Activated naive CD4-positive, alpha-beta T cell treated with anti-CD3 and anti-CD28 coated beads, Interleukin-2, amount 10 ng/mL, durations not matched to agents 7 days and 5 days (primary cell): ENCODE data around the gene VEZF1.

Experiments used
- CTCF ChIA-PET: fragments of 350-600 bp; sonication (Branson Sonifier 250); formaldehyde crosslinking; loops from one replicate; lab custom pipeline; 2021; ENCODE audit warnings: antibody characterized with exemption; lab: Charles Lee
- DNase-seq: peaks from one replicate; pipeline ENCODE4 v3.0.0-alpha.2; 2020
- H3K27ac Mint-ChIP-seq: one replicate; pipeline ENCODE4 v1.8.0; 2021; ENCODE audit warnings: mild to moderate bottlenecking, moderate library complexity, mixed read lengths
- H3K27me3 Mint-ChIP-seq: one replicate; pipeline ENCODE4 v1.8.0; 2021; ENCODE audit warnings: mild to moderate bottlenecking, mixed read lengths
- H3K36me3 Mint-ChIP-seq: one replicate; pipeline ENCODE4 v1.8.0; 2021; ENCODE audit warnings: mixed read lengths
- H3K4me1 Mint-ChIP-seq: one replicate; pipeline ENCODE4 v1.8.0; 2021; ENCODE audit warnings: mixed read lengths
- H3K4me3 Mint-ChIP-seq: one replicate; pipeline ENCODE4 v1.8.0; 2021; ENCODE audit warnings: mild to moderate bottlenecking, moderate library complexity, mixed read lengths
- H3K9me3 Mint-ChIP-seq: one replicate; pipeline ENCODE4 v1.8.0; 2021; ENCODE audit warnings: mixed read lengths

Gene VEZF1

GRCh38 chr17:57987581-57988300 lies at the start of gene VEZF1:
Gene VEZF1, minus strand, starts transcription at chr17:57988254. Its CDS starts 143 bp downstream, at chr17:57988111.
- peaks cover 56% of the 10 kb centered on the region for H3K4me1 Mint-ChIP-seq
- H3K27ac Mint-ChIP-seq: peak within 1 kb of the TSS; percentile 95
- H3K4me3 Mint-ChIP-seq: peak within 1 kb of the TSS; percentile 92
- no peaks in the 10 kb centered on the region for H3K9me3 Mint-ChIP-seq
- peak; percentile 86 for DNase-seq
- H3K36me3 Mint-ChIP-seq: peaks cover 34% of the 10 kb centered on the region
- CTCF ChIA-PET: interaction anchor here (3.0 to 3.2 kb wide), 2 partner anchors 12 to 95 kb away, joined by 12 to 22 read pairs; no protein-coding TSS in a partner anchor
- H3K27me3 Mint-ChIP-seq: peaks cover 4% of the 10 kb centered on the region

- Mint-ChIP-seq H3K4me3 (no peak overlapping the region), H3K27ac (no peak overlapping the region), H3K4me1 (no peaks in the 10 kb centered on the region), H3K9me3 (no peaks in the 10 kb centered on the region), H3K36me3 (no peaks in the 10 kb centered on the region), H3K27me3 (peaks cover 43% of the 10 kb centered on the region)
- CTCF ChIA-PET: no interaction called here
- no peak for DNase-seq
These were observed 44.8 kb upstream of the VEZF1 start for GRCh38 chr17:58032691-58033415.

GRCh38 chr17:58028578-58028977 lies 40.5 kb upstream of the VEZF1 start:
- H3K4me1 Mint-ChIP-seq: no peaks in the 10 kb centered on the region
- CTCF ChIA-PET: no interaction called here
- H3K27ac Mint-ChIP-seq: no peak overlapping the region
- no peak overlapping the region for H3K4me3 Mint-ChIP-seq
- DNase-seq: no peak
- peaks cover 70% of the 10 kb centered on the region for H3K27me3 Mint-ChIP-seq
- no peaks in the 10 kb centered on the region for H3K36me3 Mint-ChIP-seq
- no peaks in the 10 kb centered on the region for H3K9me3 Mint-ChIP-seq

GRCh38 chr17:58020401-58020800 lies 32.3 kb upstream of the VEZF1 start:
- H3K9me3 Mint-ChIP-seq: no peaks in the 10 kb centered on the region
- no peak overlapping the region for H3K4me3 Mint-ChIP-seq
- H3K36me3 Mint-ChIP-seq: no peaks in the 10 kb centered on the region
- CTCF ChIA-PET: interaction anchor here (0.7 to 2.3 kb wide), 2 partner anchors 20 to 129 kb away, joined by 3 to 5 read pairs; no protein-coding TSS in a partner anchor
- no peak for DNase-seq
- H3K27ac Mint-ChIP-seq: no peak overlapping the region
- no peaks in the 10 kb centered on the region for H3K4me1 Mint-ChIP-seq
- peaks cover 22% of the 10 kb centered on the region for H3K27me3 Mint-ChIP-seq

GRCh38 chr17:58019521-58019920 lies 31.5 kb upstream of the VEZF1 start:
- no peak for DNase-seq
- no peak overlapping the region for H3K4me3 Mint-ChIP-seq
- no peak overlapping the region for H3K27ac Mint-ChIP-seq
- CTCF ChIA-PET: interaction anchor here (2.3 kb wide), 1 partner anchor 128 kb away, joined by 5 read pairs; no protein-coding TSS in a partner anchor
- no peaks in the 10 kb centered on the region for H3K4me1 Mint-ChIP-seq
- peaks cover 13% of the 10 kb centered on the region for H3K27me3 Mint-ChIP-seq
- no peaks in the 10 kb centered on the region for H3K36me3 Mint-ChIP-seq
- no peaks in the 10 kb centered on the region for H3K9me3 Mint-ChIP-seq

GRCh38 chr17:58019039-58019438 lies 31.0 kb upstream of the VEZF1 start:
- no peak overlapping the region for H3K27ac Mint-ChIP-seq
- H3K27me3 Mint-ChIP-seq: peaks cover 8% of the 10 kb centered on the region
- H3K9me3 Mint-ChIP-seq: no peaks in the 10 kb centered on the region
- no peak overlapping the region for H3K4me3 Mint-ChIP-seq
- H3K36me3 Mint-ChIP-seq: no peaks in the 10 kb centered on the region
- CTCF ChIA-PET: interaction anchor here (2.3 kb wide), 1 partner anchor 127 kb away, joined by 5 read pairs; no protein-coding TSS in a partner anchor
- DNase-seq: no peak
- H3K4me1 Mint-ChIP-seq: no peaks in the 10 kb centered on the region

- peaks cover 4% of the 10 kb centered on the region for H3K27me3 Mint-ChIP-seq
- CTCF ChIA-PET: no interaction called here
- H3K9me3 Mint-ChIP-seq: no peaks in the 10 kb centered on the region
- peaks cover 24% of the 10 kb centered on the region for H3K36me3 Mint-ChIP-seq
- no peak overlapping the region for H3K4me3 Mint-ChIP-seq
- H3K27ac Mint-ChIP-seq: no peak overlapping the region
- H3K4me1 Mint-ChIP-seq: peaks cover 24% of the 10 kb centered on the region
- DNase-seq: no peak
These were observed 22.2 kb upstream of the VEZF1 start for GRCh38 chr17:58010067-58010799.

GRCh38 chr17:58007781-58008706 lies 20.0 kb upstream of the VEZF1 start:
- CTCF ChIA-PET: interaction anchor here (0.6 to 2.8 kb wide), 6 partner anchors 8 to 151 kb away, joined by 3 to 14 read pairs (median 3); no protein-coding TSS in a partner anchor
- H3K4me1 Mint-ChIP-seq: peaks cover 43% of the 10 kb centered on the region
- H3K9me3 Mint-ChIP-seq: no peaks in the 10 kb centered on the region
- DNase-seq: peak; percentile 32
- H3K4me3 Mint-ChIP-seq: peak overlapping the region; percentile 99
- peaks cover 38% of the 10 kb centered on the region for H3K36me3 Mint-ChIP-seq
- H3K27ac Mint-ChIP-seq: peak overlapping the region; percentile 99
- peaks cover 4% of the 10 kb centered on the region for H3K27me3 Mint-ChIP-seq

GRCh38 chr17:58006924-58007780 lies 19.1 kb upstream of the VEZF1 start, which contains the start of gene SRSF1:
Gene SRSF1, minus strand, starts transcription at chr17:58007246. Its CDS starts 109 bp downstream, at chr17:58007137.
- peak within 1 kb of the TSS; percentile 99 for H3K4me3 Mint-ChIP-seq
- H3K9me3 Mint-ChIP-seq: no peaks in the 10 kb centered on the region
- H3K36me3 Mint-ChIP-seq: peaks cover 46% of the 10 kb centered on the region
- DNase-seq: peak; percentile 98
- peak within 1 kb of the TSS; percentile 99 for H3K27ac Mint-ChIP-seq
- CTCF ChIA-PET: interaction anchor here (0.6 to 2.8 kb wide), 7 partner anchors 7 to 150 kb away, joined by 3 to 14 read pairs (median 3); no protein-coding TSS in a partner anchor
- no peaks in the 10 kb centered on the region for H3K27me3 Mint-ChIP-seq
- peaks cover 52% of the 10 kb centered on the region for H3K4me1 Mint-ChIP-seq

GRCh38 chr17:58006560-58006923 lies 18.5 kb upstream of the VEZF1 start:
- peaks cover 47% of the 10 kb centered on the region for H3K36me3 Mint-ChIP-seq

GRCh38 chr17:58005728-58006559 lies 17.9 kb upstream of the VEZF1 start:
- Mint-ChIP-seq H3K4me3 (peak overlapping the region; percentile 99), H3K36me3 (peaks cover 49% of the 10 kb centered on the region), H3K27ac (peak overlapping the region; percentile 99), H3K27me3 (no peaks in the 10 kb centered on the region), H3K4me1 (peaks cover 62% of the 10 kb centered on the region), H3K9me3 (no peaks in the 10 kb centered on the region)
- no peak for DNase-seq
- CTCF ChIA-PET: interaction anchor here (0.9 to 2.8 kb wide), 3 partner anchors 8 to 148 kb away, joined by 3 to 14 read pairs (median 4); no protein-coding TSS in a partner anchor

More at GRCh38 chr17:58006560-58006923, 18.5 kb upstream of the VEZF1 start:
- H3K27ac Mint-ChIP-seq: peak overlapping the region; percentile 99
- no peaks in the 10 kb centered on the region for H3K9me3 Mint-ChIP-seq
- H3K27me3 Mint-ChIP-seq: no peaks in the 10 kb centered on the region
- DNase-seq: peak; percentile 59
- peak overlapping the region; percentile 99 for H3K4me3 Mint-ChIP-seq
- CTCF ChIA-PET: interaction anchor here (0.9 to 2.8 kb wide), 3 partner anchors 9 to 148 kb away, joined by 3 to 14 read pairs (median 4); no protein-coding TSS in a partner anchor
- peaks cover 56% of the 10 kb centered on the region for H3K4me1 Mint-ChIP-seq
